GM15510 (cell line): ENCODE data around the gene CRY1.

ENCODE experiments used
- POLR2A ChIP-seq: IDR thresholded peaks from 3 replicates; pipeline ENCODE4 v1.6.1; 2011; ENCODE audit warnings: borderline replicate concordance; ENCODE audit not compliant: insufficient read length; ENCODE audit errors: extremely low read depth

CRY1 gene

GRCh38 chr12:107091989-107092641 is 1.2 kb downstream of the CRY1 start:
- no peak for TF ChIP-seq POLR2A

- TF ChIP-seq POLR2A, result no peak
These were observed 2.0 kb downstream of the CRY1 start for GRCh38 chr12:107091381-107091780.

GRCh38 chr12:107090711-107091110 is 2.6 kb downstream of the CRY1 start:
- no peak for TF ChIP-seq POLR2A

- no peak for TF ChIP-seq POLR2A
These were observed 4.4 kb downstream of the CRY1 start for GRCh38 chr12:107088912-107089311.

- no peak for TF ChIP-seq POLR2A
These were observed 7.0 kb downstream of the CRY1 start for GRCh38 chr12:107086314-107086713.

GRCh38 chr12:107081778-107082177 is 11.6 kb downstream of the CRY1 start:
- TF ChIP-seq POLR2A, result no peak

- no peak for TF ChIP-seq POLR2A
These were observed 13.1 kb downstream of the CRY1 start for GRCh38 chr12:107080299-107080698.

GRCh38 chr12:107079172-107080011 is 14.0 kb downstream of the CRY1 start:
- TF ChIP-seq POLR2A, result no peak

GRCh38 chr12:107066691-107067090 is 26.7 kb downstream of the CRY1 start:
- TF ChIP-seq POLR2A, result no peak

- TF ChIP-seq POLR2A, result no peak
These were observed 28.7 kb downstream of the CRY1 start for GRCh38 chr12:107064687-107065086.

GRCh38 chr12:107064243-107064642 is 29.1 kb downstream of the CRY1 start:
- no peak for TF ChIP-seq POLR2A

- no peak for TF ChIP-seq POLR2A
These were observed 35.2 kb downstream of the CRY1 start for GRCh38 chr12:107058190-107058589.

- TF ChIP-seq POLR2A, result no peak
These were observed 36.1 kb downstream of the CRY1 start for GRCh38 chr12:107057071-107057834.

GRCh38 chr12:107053709-107054108 is 39.6 kb downstream of the CRY1 start:
- no peak for TF ChIP-seq POLR2A

- TF ChIP-seq POLR2A, result no peak
These were observed 48.2 kb downstream of the CRY1 start for GRCh38 chr12:107045186-107045585.
